Germinal center (tissue), 1 donor: ENCODE measurements around the gene SEC14L5.
"Not testable (repeated sequence)": the region's sequence is repeated elsewhere in the genome, so short reads cannot be mapped to it uniquely, and the experiment has no call there.

Experiments
- DNase-seq: peaks from one replicate; pipeline ENCODE4 v3.0.0; 2012; ENCODE audit warnings: mixed read lengths, low spot score

The SEC14L5 gene

DNA sequence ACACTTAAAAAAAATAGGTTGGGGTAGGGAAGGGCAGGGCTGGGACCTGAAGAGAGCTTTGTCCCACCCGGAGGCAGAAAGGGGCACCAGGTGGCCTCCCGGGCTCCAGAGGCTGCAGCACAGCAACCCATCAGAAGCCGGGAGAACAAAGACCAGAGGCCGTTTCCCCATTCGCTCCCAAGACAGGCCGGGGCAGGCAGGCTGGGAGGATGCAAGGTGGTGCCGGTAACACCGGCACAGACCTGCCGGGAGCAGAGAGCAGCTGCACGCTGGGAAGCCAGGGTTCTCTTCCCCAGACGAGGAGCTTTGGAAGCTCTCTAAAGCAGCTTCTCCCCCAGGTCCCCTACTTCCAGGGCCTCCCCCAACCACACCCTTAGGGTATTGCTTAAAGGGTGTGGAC, 26.7 kb upstream of the SEC14L5 start:
- no peak for DNase-seq

DNA sequence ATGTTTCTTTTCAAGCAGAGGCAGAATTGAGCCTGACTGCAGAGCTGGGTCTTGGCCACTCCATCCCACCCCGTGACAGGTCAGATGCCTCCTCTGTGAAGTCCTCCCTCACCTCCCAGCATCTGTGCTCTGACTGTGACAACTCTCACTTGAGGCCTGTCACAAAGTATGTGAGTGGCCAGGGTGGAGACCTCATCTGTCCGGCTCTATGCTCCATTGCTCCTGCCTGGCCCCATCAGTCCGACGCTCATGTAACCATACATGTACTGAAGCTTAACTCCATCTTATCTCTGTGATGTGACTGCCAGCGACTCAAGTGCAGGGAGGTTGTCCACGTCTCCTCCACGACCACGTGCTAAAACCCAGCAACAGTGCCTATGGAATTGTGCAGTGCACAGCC, 24.7 kb upstream of the SEC14L5 start:
- DNase-seq = no peak

DNA sequence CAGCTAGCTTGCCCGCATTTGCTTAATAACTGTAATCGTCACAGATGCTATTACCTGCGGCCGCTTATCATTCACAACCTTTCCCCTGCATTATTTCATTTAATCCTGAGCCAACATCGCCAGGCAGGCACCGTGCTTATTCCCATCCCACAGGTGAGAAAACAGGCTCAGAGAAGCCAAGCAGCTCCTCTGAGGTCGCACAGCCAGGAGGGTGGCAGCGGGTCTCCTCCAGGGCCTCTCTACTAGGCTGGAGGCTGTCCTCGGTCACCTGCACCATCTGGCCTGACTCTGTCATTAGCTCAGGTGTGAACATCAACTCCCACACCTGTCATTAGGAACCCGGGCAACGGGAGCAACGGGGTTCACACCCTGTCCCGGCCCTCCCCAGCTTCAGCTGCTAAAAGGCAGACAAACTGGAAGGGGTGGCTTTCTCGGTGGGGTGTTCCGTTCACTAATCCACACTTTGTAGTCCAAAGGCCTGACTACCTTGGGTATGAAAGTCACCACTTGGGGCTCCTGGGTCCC, 24.2 kb upstream of the SEC14L5 start:
- no peak for DNase-seq

DNA sequence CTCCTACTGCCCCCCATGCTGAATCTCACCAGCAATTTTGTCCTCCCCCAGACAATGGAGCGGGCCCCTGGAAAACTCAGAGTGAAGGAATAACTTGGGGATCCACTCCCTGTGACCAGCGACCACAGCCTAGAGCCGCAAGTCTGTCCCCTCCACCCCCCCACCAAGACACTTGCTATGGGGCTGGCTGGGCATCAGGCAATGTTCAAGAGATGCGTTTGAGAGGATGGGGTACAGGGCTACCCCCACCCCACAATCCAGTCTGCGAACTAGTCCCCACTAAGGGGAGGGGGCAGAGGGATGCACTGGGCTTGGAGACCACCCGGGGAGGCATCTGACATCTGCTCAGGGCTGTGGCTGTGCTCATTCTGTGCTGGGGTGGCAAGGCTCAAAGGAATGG, 23.5 kb upstream of the SEC14L5 start:
- no peak for DNase-seq

DNA sequence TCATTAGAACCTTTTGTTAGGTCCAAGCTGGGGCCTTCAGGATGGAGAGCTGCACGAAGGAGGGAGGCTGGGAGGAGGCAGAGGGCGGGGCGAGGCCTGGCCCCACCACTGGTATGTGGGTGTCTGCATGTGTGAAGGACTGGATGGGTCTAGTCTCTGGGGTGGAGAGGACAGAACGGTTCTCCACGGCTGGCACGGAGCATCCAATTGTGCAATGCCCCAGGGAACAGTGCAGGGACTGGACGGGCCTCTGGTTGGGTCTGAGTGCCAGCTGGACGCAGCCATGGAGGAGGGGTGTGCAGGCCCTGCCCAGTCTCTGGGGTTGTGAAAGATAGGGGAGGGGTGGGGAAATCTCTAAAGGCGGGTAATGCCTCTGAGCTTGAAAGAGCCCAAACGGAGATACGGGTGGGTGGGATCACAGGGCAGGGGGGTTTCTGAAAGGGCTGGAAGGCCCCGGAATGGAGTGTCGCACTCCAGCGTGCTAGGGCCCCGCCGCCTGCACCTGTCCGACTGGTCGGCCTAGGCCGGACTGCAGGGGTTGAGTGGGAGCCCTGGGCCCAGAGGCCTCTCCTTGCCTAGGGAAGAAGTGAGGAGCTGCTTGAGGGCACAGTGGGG, 22.8 kb upstream of the SEC14L5 start:
- DNase-seq = no peak

DNA sequence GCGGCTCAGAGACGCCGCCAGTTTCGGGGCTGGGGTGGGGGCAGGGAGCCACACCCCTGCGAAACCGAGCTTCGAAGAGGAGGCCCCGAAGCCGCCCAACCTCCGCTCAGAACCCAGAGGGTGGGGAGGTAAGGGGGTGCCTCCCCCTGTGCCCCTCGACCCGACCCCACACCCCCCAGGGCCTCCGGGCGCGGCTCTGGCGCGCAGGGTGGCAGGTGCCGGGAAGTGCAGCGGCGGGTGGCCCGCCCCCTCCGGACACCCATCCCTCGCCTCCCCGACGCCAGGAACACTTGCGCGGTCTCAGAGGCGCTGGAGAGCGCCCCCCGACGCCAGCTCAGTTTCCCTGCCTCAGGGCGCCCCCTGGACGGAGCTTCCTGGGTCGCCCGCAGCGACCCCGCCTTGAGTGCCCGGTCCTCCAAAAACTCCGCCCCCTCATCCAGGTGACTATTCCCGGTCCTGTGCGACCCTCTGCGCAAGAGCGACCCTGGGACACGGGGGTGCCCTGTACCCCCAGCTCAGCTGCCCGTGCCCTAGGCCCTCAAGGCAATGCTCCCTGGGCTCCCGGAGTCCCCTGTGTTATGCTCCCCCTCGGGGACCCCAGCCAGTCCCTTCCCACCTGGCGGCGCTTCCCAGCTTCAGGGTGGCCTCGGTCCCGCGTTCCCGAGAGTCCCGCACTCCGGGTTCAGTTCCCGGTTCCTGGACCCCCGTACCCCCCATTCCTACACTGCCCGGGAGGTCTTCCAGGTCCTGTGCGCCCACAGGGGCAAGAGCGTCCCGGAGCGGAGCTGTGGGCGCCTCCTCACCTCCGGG, 21.7 kb upstream of the SEC14L5 start:
- DNase-seq = peak; percentile 25

DNA sequence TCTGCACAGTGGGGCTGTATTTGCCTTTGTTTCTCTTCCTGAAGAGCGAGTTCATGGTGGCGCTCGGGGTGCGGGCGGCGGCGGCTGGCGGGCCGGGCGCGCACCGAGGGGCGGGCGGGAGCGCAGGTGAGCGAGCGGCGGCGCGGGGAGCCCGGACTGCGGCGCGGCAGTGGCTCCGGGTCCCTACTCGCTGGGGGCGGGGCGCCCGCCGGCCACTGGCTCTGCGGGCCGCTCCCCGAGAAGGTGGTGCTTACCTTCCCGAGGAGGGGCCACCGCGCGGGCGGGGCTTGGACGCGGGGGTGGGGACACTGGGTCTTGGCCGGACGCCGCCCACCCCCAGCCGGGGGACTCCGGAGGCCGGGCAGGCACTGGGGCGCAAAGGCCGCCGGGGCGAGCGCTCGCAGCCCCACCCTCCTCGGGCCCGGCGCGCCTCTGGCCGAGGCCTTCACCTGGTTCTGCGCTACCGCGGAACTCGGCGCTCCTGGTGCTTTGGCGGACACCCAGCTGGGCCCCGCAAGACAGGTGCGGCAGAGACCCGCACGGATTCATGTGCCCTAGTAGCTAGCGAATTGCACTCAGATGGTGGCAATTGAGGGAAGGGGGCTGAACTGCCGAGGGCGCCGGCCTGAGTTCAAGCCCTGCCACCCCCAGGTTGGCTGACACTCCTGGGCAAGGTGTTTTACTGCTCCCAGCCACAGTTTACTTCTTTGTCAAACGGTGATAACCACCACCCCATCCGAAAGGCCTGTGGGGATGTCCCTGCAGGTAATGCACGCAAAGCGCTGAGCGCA, 20.9 kb upstream of the SEC14L5 start, which contains the start of gene PPL:
Gene PPL (minus strand): TSS at position 158 of the 791 bp plus-strand sequence. CDS start 103 bp downstream, at position 55.
- peak; percentile 39 for DNase-seq

DNA sequence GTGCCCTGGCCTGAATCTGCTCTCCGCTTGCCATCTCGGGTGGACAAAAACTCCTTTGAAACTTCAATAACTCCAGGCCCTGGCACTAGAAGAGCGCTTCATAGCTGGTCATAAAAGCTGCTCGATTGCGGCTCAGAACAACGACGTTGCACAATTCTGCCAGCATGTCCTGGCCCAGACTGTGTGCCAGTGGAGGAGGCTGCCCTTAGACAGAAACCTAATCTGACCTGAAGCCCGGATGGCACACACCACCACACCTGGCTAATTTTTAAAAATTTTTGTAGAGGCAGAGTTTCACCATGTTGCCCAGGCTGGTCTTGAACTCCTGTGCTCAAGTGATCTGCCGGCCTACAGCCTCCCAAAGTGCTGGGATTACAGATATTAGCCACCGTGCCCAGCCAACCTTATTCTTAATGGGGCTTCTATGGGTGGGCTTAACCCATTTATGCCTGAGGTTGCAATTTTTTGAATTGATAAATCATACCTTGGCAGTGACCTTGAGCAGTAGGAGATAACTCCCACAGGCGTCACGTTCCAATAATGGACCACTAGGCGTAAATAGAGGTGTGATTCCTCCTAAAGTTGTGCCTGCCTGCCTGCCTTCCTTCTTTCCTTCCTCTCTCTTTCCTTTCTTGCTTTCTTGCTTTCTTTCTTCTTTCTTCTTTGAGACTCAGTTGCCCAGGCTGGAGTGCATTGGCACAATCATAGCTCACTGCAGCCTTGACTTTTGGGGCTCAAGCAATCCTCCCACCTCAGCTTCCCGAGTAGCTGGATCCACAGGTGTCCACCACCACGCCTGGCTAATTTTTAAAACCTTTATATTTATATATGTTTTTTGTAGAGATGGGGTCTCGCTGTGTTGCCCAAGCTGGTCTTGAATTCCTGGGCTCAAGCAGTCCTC, 20.1 kb upstream of the SEC14L5 start:
- no peak for DNase-seq

DNA sequence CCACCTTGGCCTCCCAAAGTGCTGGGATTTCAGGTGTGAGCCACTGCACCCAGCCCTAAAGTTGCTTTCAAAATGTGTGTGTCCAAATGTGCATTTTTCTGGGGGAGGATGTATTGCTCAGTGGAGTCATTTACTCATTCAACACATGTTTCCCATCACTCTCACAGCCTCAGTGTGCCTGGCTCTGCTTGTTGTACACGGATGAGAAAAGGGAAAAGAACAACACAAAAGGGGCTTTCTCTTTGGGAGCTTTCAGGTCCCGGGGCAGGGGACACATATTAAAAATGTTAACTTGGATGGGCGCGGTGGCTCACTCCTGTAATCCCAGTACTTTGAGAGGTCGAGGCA, 19.5 kb upstream of the SEC14L5 start:
- DNase-seq = no peak

DNA sequence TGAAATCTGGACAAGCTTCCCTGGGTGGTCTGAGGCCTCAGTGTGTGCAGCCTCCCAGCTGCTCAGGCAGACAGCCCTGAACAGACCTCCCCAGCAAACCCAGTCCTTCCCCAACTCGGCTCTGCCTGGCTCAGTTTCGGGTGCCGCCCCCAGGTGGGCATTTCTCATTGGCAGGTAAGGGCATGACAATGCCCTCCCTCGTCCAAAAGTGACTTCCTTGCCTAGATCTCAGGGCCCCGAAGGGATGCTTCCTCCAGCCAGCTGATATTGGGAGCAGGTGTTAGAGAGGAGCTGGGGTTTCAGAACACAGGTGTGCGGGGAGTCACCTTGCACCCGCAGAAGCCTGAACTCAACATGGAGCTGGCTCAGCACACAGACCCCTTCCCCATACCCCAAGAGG, 17.4 kb upstream of the SEC14L5 start:
- DNase-seq = no peak

DNA sequence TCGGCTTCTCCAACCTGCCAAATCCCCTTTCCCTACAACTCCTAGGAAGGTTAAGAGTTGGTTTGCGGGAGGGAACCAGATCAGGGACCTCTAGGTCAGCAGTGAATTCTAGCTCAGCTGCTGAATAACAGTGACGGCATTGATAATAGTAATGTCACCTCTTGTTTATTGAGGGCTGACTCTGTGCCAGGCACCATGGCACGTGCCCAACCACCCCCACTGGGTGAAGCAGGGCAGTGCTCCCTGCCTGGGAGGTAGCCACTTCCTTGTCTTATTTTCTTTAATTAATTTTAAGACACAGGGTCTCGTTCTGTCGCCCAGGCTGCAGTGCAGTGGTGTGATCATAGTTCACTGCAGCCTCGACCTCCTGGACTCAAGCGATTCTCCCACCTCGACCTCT, 15.6 kb upstream of the SEC14L5 start:
- no peak for DNase-seq

DNA sequence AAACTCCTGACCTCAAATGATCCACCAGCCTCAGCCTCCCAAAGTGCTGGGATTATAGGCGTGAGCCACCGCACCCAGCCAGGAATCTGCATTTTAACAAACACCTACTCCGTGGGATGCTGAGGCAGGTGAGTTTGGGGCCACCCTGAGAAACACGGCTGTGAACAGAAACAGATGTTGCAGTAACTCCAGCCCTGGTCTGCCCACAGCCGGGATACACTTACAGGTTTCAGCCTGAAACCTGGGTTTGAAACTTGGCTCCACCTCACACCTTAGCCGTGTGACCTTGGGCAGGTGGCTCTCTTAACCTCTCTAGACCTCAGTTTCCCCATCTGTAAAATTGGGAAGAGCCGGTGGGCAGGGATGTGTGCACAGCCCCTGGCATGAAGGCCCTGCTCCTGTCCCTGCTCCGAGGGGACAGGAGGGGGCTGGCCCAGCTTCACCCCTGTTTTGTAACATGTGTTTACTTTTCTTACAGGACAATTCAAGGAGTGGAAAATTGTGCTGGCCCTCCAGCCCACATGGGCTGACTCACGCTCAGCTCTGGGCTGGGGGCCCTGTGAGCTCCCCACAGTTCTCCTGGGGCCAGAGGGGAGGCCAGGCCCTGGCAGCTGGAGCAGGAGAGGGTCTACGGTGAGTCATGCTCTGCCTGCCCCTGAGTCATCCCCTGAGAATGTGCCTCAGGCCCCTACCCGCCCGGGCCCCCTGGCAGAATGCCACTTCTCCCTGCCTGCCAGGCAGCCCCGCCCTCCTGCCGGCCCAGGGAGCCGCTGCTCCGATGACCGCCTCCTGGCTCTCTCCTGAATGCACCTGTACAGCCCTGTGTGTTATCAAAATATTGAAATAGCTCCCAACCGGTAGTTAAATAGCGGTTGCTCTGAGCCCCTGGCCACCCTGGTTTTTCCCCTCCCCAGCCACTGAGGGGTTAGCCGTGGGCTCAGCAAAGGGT, 13.5 kb upstream of the SEC14L5 start:
- no peak for DNase-seq

DNA sequence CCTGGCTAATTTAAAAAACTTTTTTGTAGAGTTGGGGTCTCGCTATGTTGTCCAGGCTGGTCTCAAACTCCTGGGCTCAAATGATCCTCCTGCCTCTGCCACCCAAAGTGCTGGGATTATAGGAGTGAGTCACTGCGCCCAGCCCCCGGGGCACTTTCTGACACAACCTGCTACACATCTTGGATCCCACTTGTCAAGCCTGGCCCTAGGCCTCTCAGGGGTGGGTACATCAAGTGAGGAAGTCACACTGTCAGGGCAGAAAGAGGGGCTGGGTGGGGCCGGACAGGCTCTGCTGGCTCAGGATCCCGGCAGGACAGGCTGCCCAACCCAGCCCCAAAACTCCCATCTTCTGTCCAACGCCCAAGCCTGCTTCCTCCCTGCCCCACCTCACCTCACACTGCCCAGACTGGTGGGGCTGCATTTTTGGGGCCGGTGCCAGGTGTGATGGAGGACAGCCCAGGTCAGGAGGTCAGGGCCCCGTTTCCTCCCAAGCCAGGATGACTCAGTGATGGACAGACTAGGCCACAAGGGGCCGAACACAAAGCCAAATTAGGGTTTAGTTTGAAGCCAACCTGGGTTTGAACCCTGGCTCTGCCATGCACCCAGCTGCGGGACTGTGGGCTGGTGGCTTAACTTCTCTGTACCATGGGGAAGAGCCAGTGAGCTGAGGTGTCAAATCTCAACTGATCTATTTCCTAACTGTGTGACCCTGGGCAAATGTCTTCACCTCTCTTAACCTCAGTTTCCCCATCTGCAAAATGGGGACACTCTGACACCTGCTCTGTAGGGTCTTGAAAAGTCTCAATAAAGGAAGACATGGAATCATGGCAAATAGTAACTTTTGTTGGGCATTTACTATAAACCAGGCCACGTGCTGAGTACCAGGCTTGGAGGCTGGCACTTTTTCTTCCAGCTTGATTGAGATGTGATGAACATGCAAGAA, 12.3 kb upstream of the SEC14L5 start:
- no peak for DNase-seq

DNA sequence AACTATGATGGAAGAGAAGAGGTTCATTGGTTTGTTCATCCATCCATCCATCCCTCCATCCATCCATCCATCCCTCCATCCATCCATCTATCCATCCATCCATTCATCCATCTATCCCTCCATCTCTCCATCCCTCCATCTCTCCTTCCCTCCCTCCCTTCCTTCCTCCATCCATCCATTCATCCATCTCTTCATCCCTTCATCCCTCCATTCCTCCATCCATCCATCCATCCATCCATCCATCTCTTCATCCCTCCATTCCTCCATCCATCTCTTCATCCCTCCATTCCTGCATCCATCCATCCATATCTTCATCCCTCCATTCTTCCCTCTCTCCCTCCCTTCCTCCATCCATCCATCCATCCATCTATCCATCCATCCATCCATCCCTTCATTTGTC, 11.2 kb upstream of the SEC14L5 start:
- DNase-seq = no peak

DNA sequence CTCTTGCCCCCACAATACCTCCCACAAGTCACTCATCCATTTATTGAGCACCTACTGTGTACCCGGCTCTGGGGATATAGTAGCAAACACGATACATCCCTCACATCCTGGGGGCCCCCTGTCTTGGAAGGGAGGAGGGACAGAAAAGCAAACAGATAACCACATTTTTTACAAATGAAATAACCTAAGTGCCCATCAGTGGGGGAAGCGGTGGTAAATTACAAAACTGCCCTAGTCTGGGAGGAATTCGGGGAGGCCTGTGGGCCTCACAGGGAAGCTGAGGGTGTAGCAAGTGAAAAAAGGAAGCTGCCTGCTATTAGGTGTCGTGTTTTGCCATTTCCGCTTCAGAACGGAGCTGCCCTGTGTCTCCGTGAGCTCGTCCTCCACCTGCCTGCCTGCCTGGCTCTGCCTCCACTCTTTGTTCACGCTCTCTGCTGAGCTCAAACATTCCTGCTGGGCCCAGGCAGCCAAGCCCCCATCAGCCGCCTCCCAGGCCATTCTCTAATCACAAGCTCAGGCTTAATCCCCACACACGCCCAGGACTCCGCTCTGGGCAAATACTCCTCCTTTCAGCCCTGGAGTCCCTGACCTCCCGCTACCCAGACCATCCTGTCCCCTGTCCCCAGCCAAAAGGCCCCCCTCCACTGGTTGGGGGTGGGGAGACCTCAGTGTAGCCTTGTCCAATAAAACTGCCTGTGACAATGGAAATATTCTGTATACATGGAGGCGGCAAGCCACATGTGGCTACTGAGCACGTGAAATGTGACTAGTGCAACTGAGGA, 10.2 kb upstream of the SEC14L5 start:
- no peak for DNase-seq

DNA sequence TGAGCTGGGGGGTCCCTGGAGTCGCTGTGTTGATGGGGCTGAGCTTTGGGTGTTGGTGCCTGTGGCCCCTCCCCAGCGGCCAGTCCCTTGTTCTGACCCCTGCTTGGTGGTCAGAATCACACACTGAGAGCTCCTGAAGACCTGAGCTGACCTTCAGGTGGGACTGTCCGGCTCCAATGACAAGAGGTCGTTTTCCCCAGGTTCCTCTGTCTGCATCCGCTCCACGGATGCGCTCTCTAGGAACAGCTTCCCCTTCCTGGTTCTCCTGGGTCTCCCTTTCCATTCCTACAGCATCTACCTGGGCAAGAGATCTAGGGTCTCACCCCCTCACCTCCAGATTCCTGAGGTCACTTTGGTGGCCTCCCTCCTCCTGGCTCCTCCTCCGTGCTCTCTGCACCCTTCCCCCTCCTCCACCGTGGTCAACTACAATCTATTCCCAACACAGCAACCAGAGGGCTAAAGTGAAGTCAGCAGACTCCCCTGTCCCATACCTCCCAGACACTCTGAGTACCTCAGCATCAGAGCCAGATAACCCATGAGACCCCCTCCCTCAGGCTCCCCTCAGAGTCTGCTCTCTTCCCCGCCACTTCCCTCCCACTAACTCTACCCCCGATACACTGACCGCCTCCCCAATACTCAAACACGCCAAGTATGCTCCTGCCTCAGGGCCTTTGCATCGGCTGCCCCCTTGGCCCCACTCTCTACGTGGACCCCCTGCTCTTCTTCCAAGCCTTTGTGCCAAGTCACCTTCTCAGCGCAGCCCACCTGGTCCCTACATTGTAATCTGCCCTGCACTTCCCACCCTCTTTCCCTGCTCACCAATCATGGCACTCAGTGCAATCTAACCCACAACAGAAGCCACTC, 9.0 kb upstream of the SEC14L5 start:
- DNase-seq = no peak

DNA sequence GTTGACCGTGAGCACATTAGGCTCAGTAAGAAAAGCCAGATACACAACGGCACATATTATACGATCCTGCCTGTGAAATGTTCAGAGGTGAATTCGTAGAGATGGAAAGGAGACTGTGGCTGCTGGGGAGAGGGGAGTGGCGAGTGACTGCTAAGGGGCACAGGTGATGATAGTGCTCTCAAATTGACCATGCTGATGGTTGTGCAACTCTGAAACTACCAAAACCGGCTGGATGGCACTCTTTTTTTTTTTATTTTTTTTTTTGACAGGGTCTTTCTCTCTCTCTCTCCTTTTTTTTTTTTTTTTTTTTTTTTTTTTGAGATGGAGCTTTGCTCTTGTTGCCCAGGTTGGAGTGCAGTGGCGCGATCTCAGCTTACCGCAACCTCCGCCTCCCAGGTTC, 8.1 kb upstream of the SEC14L5 start:
- DNase-seq = no peak

DNA sequence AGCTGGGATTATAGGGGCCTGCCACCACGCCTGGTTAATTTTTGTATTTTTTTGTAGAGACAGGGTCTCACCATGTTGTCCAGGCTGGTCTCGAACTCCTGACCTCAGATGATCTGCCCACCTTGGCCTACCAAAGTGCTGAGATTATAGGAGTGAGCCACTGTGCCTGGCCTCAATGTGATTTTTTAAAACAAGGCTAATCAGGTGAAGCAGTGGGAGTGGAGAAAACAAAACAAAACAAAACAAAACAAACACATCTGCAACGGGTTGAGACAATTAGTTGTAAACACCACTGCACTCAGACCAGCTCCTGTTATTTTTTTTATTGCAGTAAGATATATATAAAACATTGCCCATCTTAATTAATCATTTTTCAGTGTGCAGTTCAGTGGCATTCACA, 6.5 kb upstream of the SEC14L5 start:
- not testable (repeated sequence) for DNase-seq
